Stomach (tissue), 9 donors: ENCODE measurements around the gene KIF5B. TPM values are rescaled to one million over a fixed set of nuclear protein-coding genes. Genes with fewer than 3 reads are reported as not detected.

Experiments used
- DNase-seq, 2 donors: peaks; one replicate each; pipeline versions ENCODE4 v3.0.0 to v3.0.0-alpha.2; 2013 to 2019
- H3K27ac ChIP-seq, 5 donors: fragments of 200-600 bp in 4 of 5; sonication (generic) in 4 of 5; one replicate each; pipeline ENCODE4 v1.5.1; 2013 to 2019; ENCODE audit warnings: mild to moderate bottlenecking in 1 of 5, moderate library complexity in 1 of 5
- H3K27me3 ChIP-seq, 3 donors: fragments of 200-600 bp; sonication (generic); one replicate each; pipeline ENCODE4 v1.5.1; 2017 to 2019; ENCODE audit warnings: mixed run types in 1 of 3
- H3K36me3 ChIP-seq, 4 donors: fragments of 200-600 bp; sonication (generic); 1 replicate in 3 of 4; 2 replicates in 1 of 4; pipeline ENCODE4 v1.5.1; 2016 to 2019
- H3K4me1 ChIP-seq, 4 donors: fragments of 200-600 bp; sonication (generic); one replicate each; pipeline ENCODE4 v1.5.1; 2016 to 2019
- H3K4me3 ChIP-seq, 4 donors: fragments of 200-600 bp; sonication (generic) in 3 of 4; one replicate each; pipeline ENCODE4 v1.5.1; 2016 to 2019; ENCODE audit warnings: mild to moderate bottlenecking in 1 of 4
- H3K9me3 ChIP-seq, 4 donors: fragments of 200-600 bp; sonication (generic); one replicate each; pipeline ENCODE4 v1.5.1; 2016 to 2019
- EP300 ChIP-seq: sonication (generic); formaldehyde crosslinking; IDR thresholded peaks from one replicate; pipeline ENCODE4 v1.6.1; 2017; ENCODE audit warnings: antibody characterized with exemption
- POLR2A ChIP-seq, 4 donors: fragments of 450-650 bp; IDR thresholded peaks; one replicate each; pipeline ENCODE4 v1.6.1; 2016; ENCODE audit warnings: antibody characterized with exemption in 4 of 4, control low read depth in 2 of 4, mild to moderate bottlenecking in 1 of 4, moderate library complexity in 1 of 4
- POLR2AphosphoS5 ChIP-seq, 3 donors: sonication (generic); formaldehyde crosslinking; IDR thresholded peaks; one replicate each; pipeline ENCODE4 v1.6.1; 2016; ENCODE audit warnings: antibody characterized with exemption in 3 of 3
- WGBS, 5 donors: extraction: QIAGEN DNeasy Blood & Tissue Kit in 3 of 5; methylation state at CpG; one replicate each; pipeline versions ENCODE4 v1.1.5 to v1.1.7; 2013 to 2018; 5-methylcytosine and 5-hydroxymethylcytosine counted together
- intact Hi-C: fragments of 100-400 bp; cut with DNase I; formaldehyde crosslinking; loops from one replicate; pipeline ENCODE4 v1.15.1; 2023; ENCODE audit warnings: low total_unique reads
- polyA plus RNA-seq, 3 donors: library from polyadenylated mRNA; stranded (reverse); fragments of 200-250 nt; gene quantifications; one replicate each; pipeline ENCODE4 v1.2.3, GENCODE V29; 2013
- small RNA-seq, 4 donors: library from RNA; depleted of rRNA; stranded (forward); fragments of <200 nt; gene quantifications; one replicate each; pipeline ENCODE3, GENCODE V24; 2016
- total RNA-seq, 5 donors: library from RNA; depleted of rRNA; stranded (reverse); fragments of >200 nt; gene quantifications; one replicate each; pipeline versions ENCODE4 v1.1.0 to v1.2.3, GENCODE V29; 2014 to 2016
- TF ChIP-seq, protein P1 (sequence below), 7 experiments: fragments of 450-650 bp in 4 of 7; fragments of 200-600 bp in 3 of 7; sonication (generic) in 3 of 7; IDR thresholded peaks; one replicate each; pipeline ENCODE4 v1.5.1; 2016 to 2019; ENCODE audit warnings: antibody characterized with exemption in 7 of 7, control low read depth in 2 of 7, mild to moderate bottlenecking in 1 of 7
- donor health status: healthy with polysubstance abuse.
- donor health status: Bipolar disorder and iron deficiency.
- donor health status: healthy.

The KIF5B gene
- total and polyA plus RNA-seq, 8 donors: 25.1 to 145 (median 66.3) TPM

DNA sequence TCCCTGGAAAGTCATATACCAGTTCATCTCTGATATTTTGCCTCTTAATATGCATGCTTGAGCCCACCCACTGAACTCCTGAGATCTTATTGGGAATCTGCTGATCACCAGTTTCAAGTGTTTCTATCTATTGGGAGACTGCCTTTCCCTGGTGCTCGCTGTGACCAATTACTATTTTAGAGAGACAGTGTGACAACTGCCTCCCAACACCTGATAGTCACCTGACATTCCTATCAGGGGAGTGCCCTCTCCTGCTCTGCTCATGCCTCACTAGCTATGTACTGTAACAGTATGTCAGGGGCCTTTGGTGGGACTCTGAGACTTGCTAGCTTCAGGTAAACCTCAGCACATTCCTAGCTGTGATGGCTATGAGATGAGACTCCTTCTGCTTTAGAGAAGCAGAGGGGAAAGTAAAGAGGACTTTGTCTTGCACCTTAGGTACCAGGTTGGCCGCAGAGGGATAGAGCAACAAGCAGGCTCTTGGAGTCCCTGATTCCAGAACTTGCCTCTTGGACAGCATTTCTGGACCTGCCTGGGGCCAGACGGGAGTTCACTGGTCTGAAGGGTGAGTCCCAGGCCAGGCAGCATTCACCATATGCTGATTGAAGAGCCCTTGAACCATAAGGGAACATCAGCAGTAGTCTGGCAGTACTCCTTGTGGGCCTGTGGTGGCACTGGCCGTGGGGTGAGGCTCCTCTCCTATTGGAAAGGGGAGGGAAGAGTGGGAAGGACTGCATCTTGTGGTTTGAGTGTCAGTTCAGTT is 93.2 kb downstream of the KIF5B start:
- WGBS, 5 donors: 83 to 91% (median 86%) methylated on average over 4 of the region's 4 CpGs

DNA sequence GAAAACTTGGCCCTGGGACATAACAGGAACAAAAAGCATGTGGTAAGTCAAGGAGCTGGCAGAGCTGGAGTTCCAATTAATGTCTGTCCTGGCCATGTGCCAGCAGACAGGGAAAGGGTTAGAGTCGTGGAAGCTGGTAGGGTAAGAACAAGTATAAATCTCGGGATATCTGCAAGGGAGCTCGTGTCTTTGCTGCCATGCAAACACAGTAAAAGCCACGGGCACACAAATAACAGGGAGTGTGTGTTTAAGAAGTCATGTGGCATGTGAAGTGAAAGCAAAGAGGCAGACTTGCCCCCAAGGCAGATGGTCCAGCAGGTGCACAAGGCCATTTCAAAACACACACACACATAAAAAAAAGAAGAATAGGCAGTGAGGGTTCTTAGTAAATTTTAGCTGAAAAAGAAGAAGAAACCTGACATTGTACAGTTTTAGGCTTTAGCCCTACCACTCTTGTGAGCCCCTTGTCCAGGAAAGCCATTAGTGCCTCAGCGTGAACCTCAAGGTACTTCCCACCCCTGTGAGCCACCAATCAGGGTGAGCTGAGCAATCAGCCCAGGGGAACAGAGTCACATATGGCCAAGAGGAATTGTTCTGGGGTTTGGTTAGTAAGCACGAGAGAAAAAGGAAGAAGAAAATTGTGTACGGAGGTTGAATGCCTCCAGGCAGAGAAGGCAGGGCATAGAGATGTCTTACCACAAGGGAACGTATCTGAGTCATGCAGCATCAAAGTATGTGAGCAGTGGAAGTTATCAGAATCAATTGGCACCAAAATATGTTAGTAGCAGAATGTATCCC is 94.7 kb downstream of the KIF5B start:
- intact Hi-C loops: no loop called here
- Histone ChIP-seq H3K9me3 (no peaks in the 10 kb centered on the region), H3K27ac (peak overlapping the region in 3 of 5 donors; percentile 24 to 33 (median 27)), H3K36me3 (no peaks in the 10 kb centered on the region), H3K27me3 (no peaks in the 10 kb centered on the region), H3K4me1 (peaks cover 8 to 33% (median 8%) of the 10 kb centered on the region in 4 donors), H3K4me3 (peak overlapping the region in 1 of 4 donors; percentile 5)
- 37 to 59% (median 40%) methylated on average over 8 of the region's 8 CpGs for WGBS, 5 donors
- TF ChIP-seq, protein P1, sequence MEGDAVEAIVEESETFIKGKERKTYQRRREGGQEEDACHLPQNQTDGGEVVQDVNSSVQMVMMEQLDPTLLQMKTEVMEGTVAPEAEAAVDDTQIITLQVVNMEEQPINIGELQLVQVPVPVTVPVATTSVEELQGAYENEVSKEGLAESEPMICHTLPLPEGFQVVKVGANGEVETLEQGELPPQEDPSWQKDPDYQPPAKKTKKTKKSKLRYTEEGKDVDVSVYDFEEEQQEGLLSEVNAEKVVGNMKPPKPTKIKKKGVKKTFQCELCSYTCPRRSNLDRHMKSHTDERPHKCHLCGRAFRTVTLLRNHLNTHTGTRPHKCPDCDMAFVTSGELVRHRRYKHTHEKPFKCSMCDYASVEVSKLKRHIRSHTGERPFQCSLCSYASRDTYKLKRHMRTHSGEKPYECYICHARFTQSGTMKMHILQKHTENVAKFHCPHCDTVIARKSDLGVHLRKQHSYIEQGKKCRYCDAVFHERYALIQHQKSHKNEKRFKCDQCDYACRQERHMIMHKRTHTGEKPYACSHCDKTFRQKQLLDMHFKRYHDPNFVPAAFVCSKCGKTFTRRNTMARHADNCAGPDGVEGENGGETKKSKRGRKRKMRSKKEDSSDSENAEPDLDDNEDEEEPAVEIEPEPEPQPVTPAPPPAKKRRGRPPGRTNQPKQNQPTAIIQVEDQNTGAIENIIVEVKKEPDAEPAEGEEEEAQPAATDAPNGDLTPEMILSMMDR (IDR thresholded peaks at IDR 0.05): no peak
- TF ChIP-seq POLR2AphosphoS5 (IDR thresholded peaks at IDR 0.05) (no peak), EP300 (no peak), POLR2A (IDR thresholded peaks at IDR 0.05) (no peak)
- DNase-seq: peak; percentile 32 to 62

More for the DNA sequence above, 93.2 kb downstream of the KIF5B start:
- TF ChIP-seq POLR2A (IDR thresholded peaks at IDR 0.05): no peak
- no peak for TF ChIP-seq EP300
- TF ChIP-seq, protein P1 (IDR thresholded peaks at IDR 0.05): no peak
- TF ChIP-seq POLR2AphosphoS5 (IDR thresholded peaks at IDR 0.05): no peak
- intact Hi-C loops: no loop called here
- DNase-seq: peak in 1 of 2 donors; percentile 23
- Histone ChIP-seq H3K27ac (no peak overlapping the region), H3K4me1 (peaks cover 8 to 33% (median 8%) of the 10 kb centered on the region in 4 donors), H3K27me3 (no peaks in the 10 kb centered on the region), H3K9me3 (no peaks in the 10 kb centered on the region), H3K4me3 (no peak overlapping the region), H3K36me3 (no peaks in the 10 kb centered on the region)

DNA sequence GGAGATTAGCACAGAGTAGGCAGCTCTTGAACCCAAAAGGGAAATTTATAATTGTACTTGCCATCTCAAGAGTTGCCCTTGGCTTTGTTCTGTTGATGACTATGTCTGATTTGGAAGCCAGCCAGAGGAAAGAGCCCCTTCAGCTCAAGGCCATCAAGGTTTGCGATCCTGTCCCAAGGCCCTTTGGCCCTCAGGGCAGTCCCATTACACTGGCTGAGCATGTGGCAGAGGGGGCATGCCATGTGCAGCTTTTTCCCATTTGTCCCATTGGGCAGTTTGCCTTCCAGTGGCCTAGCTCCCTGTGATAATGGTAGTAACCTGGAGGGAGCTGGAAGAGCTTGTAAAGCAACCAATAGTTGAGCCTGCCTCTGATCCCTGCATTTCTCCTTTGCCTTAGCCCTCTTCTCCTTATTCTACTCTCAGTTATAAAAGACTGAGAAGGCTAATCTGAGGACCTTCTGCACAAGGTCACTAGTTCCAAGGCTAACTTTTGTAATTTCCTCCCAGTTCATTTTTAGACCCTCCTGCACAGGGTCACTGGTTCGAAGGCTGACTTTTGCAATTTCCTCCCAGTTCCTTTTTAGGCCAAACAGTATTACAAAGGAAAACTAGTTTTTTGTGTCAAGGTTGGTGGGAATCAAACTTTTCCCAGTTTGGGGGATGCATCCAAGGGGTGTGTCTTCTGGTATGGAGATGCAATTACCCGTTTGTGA is 96.6 kb downstream of the KIF5B start:
- intact Hi-C loops: no loop called here
- 58 to 85% (median 79%) methylated on average over 3 of the region's 3 CpGs for WGBS, 5 donors
- H3K9me3 ChIP-seq: peaks cover 0 to 7% (median 5%) of the 10 kb centered on the region in 4 donors
- no peak for TF ChIP-seq EP300
- TF ChIP-seq POLR2AphosphoS5 (IDR thresholded peaks at IDR 0.05): no peak
- TF ChIP-seq, protein P1 (IDR thresholded peaks at IDR 0.05): no peak
- TF ChIP-seq POLR2A (IDR thresholded peaks at IDR 0.05): no peak
- peaks cover 8 to 33% (median 8%) of the 10 kb centered on the region in 4 donors for H3K4me1 ChIP-seq
- H3K27me3 ChIP-seq: no peaks in the 10 kb centered on the region
- DNase-seq: no peak
- H3K4me3 ChIP-seq: no peak overlapping the region
- no peak overlapping the region for H3K27ac ChIP-seq
- no peaks in the 10 kb centered on the region for H3K36me3 ChIP-seq

Small RNA genes within 50 kb of the gene (small RNA-seq; reads per million reads assigned to genes)
- gene RF00019: 0 reads per million in 4 donors
- gene RN7SL825P: 0 reads per million in 4 donors

Other genes with a start within 250 kb of the KIF5B start
- 100 to 1,000 TPM in 2 of 5 donors, 10 to 100 TPM in 2, 1 to 10 TPM in 1; 9.8 to 343 (median 40.7) TPM for gene ARHGAP12, start 127.6 kb downstream of the KIF5B start, total RNA-seq
- 10 to 100 TPM; 16.6 to 37.7 (median 18.1) TPM for gene ARHGAP12, start 127.6 kb downstream of the KIF5B start, polyA plus RNA-seq